HCT116 (cell line): Measurements from ENCODE around the gene MAML3. TPM values are rescaled to one million over a fixed set of nuclear protein-coding genes. Genes with fewer than 3 reads are reported as not detected.
A peak's percentile ranks its signal among the peaks of the same experiment; 100 is the strongest.

Experiments used
- ATAC-seq: fragments of 200-7000 bp; cut with Tn5 transposase; 2 replicates; pipeline ENCODE4 v1.9.1; 2020; ENCODE audit warnings: mild to moderate bottlenecking, moderate library complexity
- BruUV-seq: library from RNA; stranded (reverse); fragments of 400-500 nt; replicated peaks from 2 replicates; lab custom pipeline; 2021; lab: Mats Ljungman, UMichigan
- CTCF ChIA-PET: fragments of 300-600 bp; sonication (Branson Sonifier 250); formaldehyde crosslinking; loops from one replicate; lab custom pipeline; 2021; ENCODE audit warnings: antibody characterized with exemption; lab: Charles Lee
- POLR2A ChIA-PET: fragments of 300-600, 350-600 bp; sonication (Branson Sonifier 250); formaldehyde crosslinking; loops from one replicate; lab custom pipeline; 2021; ENCODE audit warnings: antibody characterized with exemption; lab: Charles Lee
- RAD21 ChIA-PET, 2 experiments: fragments of 300-600 bp; sonication (Branson Sonifier 250); formaldehyde crosslinking; loops; one replicate each; lab custom pipeline; 2023; ENCODE audit warnings: low total read pairs in 2 of 2; ENCODE audit not compliant: uncharacterized antibody in 2 of 2, unreplicated experiment in 2 of 2, low non-redundant PET in 1 of 2; lab: Charles Lee
- DNase-seq: peaks from one replicate; pipeline ENCODE4 v3.0.0-alpha.2; 2010; ENCODE audit warnings: low read depth, low spot score
- H2AFZ ChIP-seq: fragments of 200-600 bp; shearing (Covaris generic), sonication (generic); 2 replicates; pipeline ENCODE4 v1.6.1; 2017; ENCODE audit warnings: low read depth, mixed run types, mixed read lengths, antibody characterized with exemption, low read length; ENCODE audit not compliant: poor library complexity, severe bottlenecking
- H3K27ac ChIP-seq: 2 replicates; pipeline ENCODE4 v1.5.1; 2012; ENCODE audit warnings: low read depth, low read length
- H3K27me3 ChIP-seq: fragments of 200-600 bp; sonication (generic); 2 replicates; pipeline ENCODE4 v1.6.1; 2016; ENCODE audit warnings: mixed run types, low read length, mixed read lengths; ENCODE audit not compliant: insufficient read depth
- H3K36me3 ChIP-seq, 2 experiments: fragments of 200-500 bp in 1 of 2; fragments of 200-600 bp in 1 of 2; sonication (Bioruptor generic) in 1 of 2; sonication (generic) in 1 of 2; 2 replicates each; pipeline versions ENCODE4 v1.5.1 to v1.6.1; 2014 to 2016; ENCODE audit warnings: low read length in 2 of 2, inconsistent platforms in 1 of 2, mixed read lengths in 1 of 2, mixed run types in 1 of 2; ENCODE audit not compliant: insufficient read depth in 2 of 2, control insufficient read depth in 1 of 2
- H3K4me1 ChIP-seq, 2 experiments: fragments of 200-600 bp in 1 of 2; sonication (generic) in 1 of 2; 2 replicates each; pipeline versions ENCODE4 v1.5.1 to v1.6.1; 2012 to 2017; ENCODE audit warnings: low read length in 2 of 2, inconsistent platforms in 1 of 2, mild to moderate bottlenecking in 1 of 2, mixed read lengths in 1 of 2, mixed run types in 1 of 2, moderate library complexity in 1 of 2; ENCODE audit not compliant: insufficient read depth in 2 of 2, control insufficient read depth in 1 of 2
- H3K4me2 ChIP-seq: fragments of 200-600 bp; sonication (generic); 2 replicates; pipeline ENCODE4 v1.6.1; 2017; ENCODE audit warnings: mixed run types, low read length, mixed read lengths
- H3K4me3 ChIP-seq, 2 experiments: fragments of 200-600 bp in 1 of 2; sonication (generic) in 1 of 2; replicated peaks in 1 of 2; 2 replicates each; pipeline ENCODE4 v1.5.1; 2011 to 2016; ENCODE audit warnings: low read length in 2 of 2, control low read depth in 1 of 2, low read depth in 1 of 2, mild to moderate bottlenecking in 1 of 2, mixed read lengths in 1 of 2, mixed run types in 1 of 2
- H3K79me2 ChIP-seq: fragments of 200-600 bp; sonication (generic); 2 replicates; pipeline ENCODE4 v1.6.1; 2017; ENCODE audit warnings: mild to moderate bottlenecking, mixed run types, low read length, moderate library complexity, mixed read lengths; ENCODE audit not compliant: insufficient read depth
- H3K9ac ChIP-seq: fragments of 200-600 bp; sonication (generic); 2 replicates; pipeline ENCODE4 v1.6.1; 2016; ENCODE audit warnings: low read length, mixed read lengths
- H3K9me2 ChIP-seq: fragments of 200-600 bp; sonication (generic), shearing (Covaris generic); 2 replicates; pipeline ENCODE4 v1.6.1; 2017; ENCODE audit warnings: mixed run types, mild to moderate bottlenecking, moderate library complexity; ENCODE audit not compliant: insufficient read depth
- H3K9me3 ChIP-seq, 2 experiments: fragments of 200-500 bp in 1 of 2; fragments of 200-600 bp in 1 of 2; sonication (Bioruptor generic) in 1 of 2; sonication (generic) in 1 of 2; 2 replicates each; pipeline ENCODE4 v1.6.1; 2014 to 2017; ENCODE audit warnings: low read length in 2 of 2, mixed read lengths in 2 of 2, inconsistent platforms in 1 of 2, low read depth in 1 of 2, mild to moderate bottlenecking in 1 of 2, mixed run types in 1 of 2, moderate library complexity in 1 of 2; ENCODE audit not compliant: control insufficient read depth in 1 of 2, insufficient read depth in 1 of 2
- H4K20me1 ChIP-seq: fragments of 200-600 bp; sonication (generic), shearing (Covaris generic); 2 replicates; pipeline ENCODE4 v1.6.1; 2017; ENCODE audit warnings: mixed run types, mild to moderate bottlenecking, moderate library complexity; ENCODE audit not compliant: insufficient read depth
- ATF3 ChIP-seq: IDR thresholded peaks from 2 replicates; pipeline ENCODE4 v1.6.1; 2012
- CEBPB ChIP-seq: IDR thresholded peaks from 2 replicates; pipeline ENCODE4 v1.6.1; 2012; ENCODE audit warnings: low read depth
- CTCF ChIP-seq, 3 experiments: fragments of 200-600 bp in 1 of 3; sonication (generic) in 1 of 3; IDR thresholded peaks in 2 of 3; conservative IDR thresholded peaks in 1 of 3; 2 replicates each; pipeline ENCODE4 v1.5.1; 2012 to 2017; ENCODE audit warnings: low read depth in 2 of 3, low read length in 2 of 3, antibody characterized with exemption in 1 of 3, borderline replicate concordance in 1 of 3, control low read depth in 1 of 3, mild to moderate bottlenecking in 1 of 3, mixed read lengths in 1 of 3, mixed run types in 1 of 3, moderate library complexity in 1 of 3; ENCODE audit not compliant: insufficient read depth in 1 of 3
- POLR2AphosphoS5 ChIP-seq: IDR thresholded peaks from 2 replicates; pipeline ENCODE4 v1.6.1; 2011; ENCODE audit warnings: mild to moderate bottlenecking, low read depth, low read length, moderate library complexity
- SRF ChIP-seq: IDR thresholded peaks from 2 replicates; pipeline ENCODE4 v1.6.1; 2012; ENCODE audit warnings: low read depth
- TCF7L2 ChIP-seq: IDR thresholded peaks from 2 replicates; pipeline ENCODE4 v1.7.0; 2011; ENCODE audit warnings: borderline replicate concordance, inconsistent platforms; ENCODE audit not compliant: insufficient read depth, insufficient read length; ENCODE audit errors: extremely low read depth
- YY1 ChIP-seq: IDR thresholded peaks from 2 replicates; pipeline ENCODE4 v1.6.1; 2011; ENCODE audit warnings: low read length, low read depth, moderate library complexity, mild to moderate bottlenecking; ENCODE audit not compliant: insufficient replicate concordance; ENCODE audit errors: extremely low read depth
- intact Hi-C: fragments of 100-400 bp; cut with micrococcal nuclease; formaldehyde crosslinking; loops from 2 replicates; pipeline ENCODE4 v1.10.0; 2022
- total RNA-seq: library from RNA; stranded (reverse); gene quantifications from one replicate; pipeline ENCODE4 v1.2.1, GENCODE V29; 2021; ENCODE audit not compliant: unreplicated experiment

MAML3 gene
- total RNA-seq, 1 experiment from 2014 or later: 3.1 TPM

- TF ChIP-seq YY1 (no peak), CTCF (IDR thresholded peaks at IDR 0.05 in 2 of 3, conservative IDR thresholded peaks at IDR 0.05 in 1 of 3; ENCODE audit: borderline replicate concordance in 1 of 3, insufficient read depth in 1 of 3, low read depth in 2 of 3, low read length in 2 of 3) (no peak), SRF (no peak), TCF7L2 (no peak)
These were observed 280.7 kb downstream of the MAML3 start (continued) for GRCh38 chr4:139873111-139873860.

- no peak for ATAC-seq
- Histone ChIP-seq H3K9me2 (no peaks in the 10 kb centered on the region), H3K9ac (no peak overlapping the region), H3K27ac (no peak overlapping the region), H3K27me3 (no peaks in the 10 kb centered on the region), H3K79me2 (no peaks in the 10 kb centered on the region), H4K20me1 (no peaks in the 10 kb centered on the region), H2AFZ (no peak overlapping the region), H3K4me2 (no peak overlapping the region), H3K4me1 (no peaks in the 10 kb centered on the region), H3K9me3 (no peaks in the 10 kb centered on the region), H3K36me3 (no peaks in the 10 kb centered on the region), H3K4me3 (no peak overlapping the region)
- BruUV-seq: no TSS peak
- RAD21 ChIA-PET: no interaction called here
- TF ChIP-seq ATF3: no peak
- 0 out of 2 replicates have a peak, but pooled peaks have one; percentile 23 for TF ChIP-seq CEBPB
- no peak for TF ChIP-seq POLR2AphosphoS5
- intact Hi-C loops: no loop called here
- POLR2A ChIA-PET: no interaction called here
- DNase-seq: no peak
- CTCF ChIA-PET: no interaction called here
These were observed 281.7 kb downstream of the MAML3 start for GRCh38 chr4:139872274-139872673.
